K562 (cell line): Measurements from ENCODE around the gene ARRB2. TPM values are rescaled to one million over a fixed set of nuclear protein-coding genes. Genes with fewer than 3 reads are reported as not detected.

Experiments used
- ATAC-seq: fragments of 200-7000 bp; cut with Tn5 transposase; 3 replicates; pipeline ENCODE4 v1.9.1; 2020; ENCODE audit warnings: moderate library complexity
- BruUV-seq: library from RNA; stranded (reverse); fragments of 400-500 nt; replicated peaks from 2 replicates; lab custom pipeline; 2021; lab: Mats Ljungman, UMichigan
- CTCF ChIA-PET: fragments of 300-600 bp; formaldehyde crosslinking; extraction: SDS; loops from one replicate; lab custom pipeline; 2021; ENCODE audit warnings: low intra/inter-chr PET ratio; lab: Yijun Ruan, JAX
- POLR2A ChIA-PET: fragments of 300-600, 350-650 bp; sonication (Branson Sonifier 250); formaldehyde crosslinking; extraction: SDS; loops from one replicate; lab custom pipeline; 2021; ENCODE audit warnings: antibody characterized with exemption, inconsistent platforms; lab: Yijun Ruan, JAX
- DNase-seq, 4 experiments: peaks; one replicate each; pipeline versions ENCODE4 v3.0.0 to v3.0.0-alpha.2; 2011 to 2018; ENCODE audit warnings: low spot score in 3 of 4, mixed read lengths in 3 of 4; ENCODE audit errors: extremely low read depth in 1 of 4
- FAIRE-seq: peaks from 2 replicates; lab custom pipeline; 2011; peaks lifted over from hg19 to GRCh38; lab: Jason Lieb, UNC
- H2AFZ ChIP-seq: 2 replicates; pipeline ENCODE4 v1.6.0; 2011; ENCODE audit warnings: low read depth, low read length, control low read depth, inconsistent platforms
- H3K27ac ChIP-seq: fragments of 200-600 bp; 3 replicates; pipeline ENCODE4 v1.8.0; 2011; ENCODE audit warnings: low read depth, mild to moderate bottlenecking, control low read depth, inconsistent platforms, low read length, moderate library complexity, mixed read lengths; ENCODE audit errors: extremely low read depth
- H3K27me3 ChIP-seq, 2 experiments: fragments of 300-600 bp in 1 of 2; 2 replicates in 1 of 2; 3 replicates in 1 of 2; pipeline versions ENCODE4 v1.6.0 to v1.8.0; 2011; ENCODE audit warnings: inconsistent platforms in 2 of 2, low read length in 2 of 2, mild to moderate bottlenecking in 1 of 2, mixed read lengths in 1 of 2, moderate library complexity in 1 of 2; ENCODE audit not compliant: control insufficient read depth in 2 of 2, insufficient read depth in 2 of 2
- H3K36me3 ChIP-seq: fragments of 300-600 bp; 3 replicates; pipeline ENCODE4 v1.8.0; 2011; ENCODE audit warnings: mild to moderate bottlenecking, low read length, inconsistent platforms; ENCODE audit not compliant: control insufficient read depth, insufficient read depth
- H3K4me1 ChIP-seq, 2 experiments: fragments of 200-600 bp in 1 of 2; replicated peaks in 1 of 2; 2 replicates in 1 of 2; 3 replicates in 1 of 2; pipeline versions ENCODE4 v1.5.1 to v1.8.0; 2011; ENCODE audit warnings: inconsistent platforms in 2 of 2, low read length in 2 of 2, mild to moderate bottlenecking in 1 of 2, mixed read lengths in 1 of 2, moderate library complexity in 1 of 2; ENCODE audit not compliant: control insufficient read depth in 2 of 2, insufficient read depth in 2 of 2
- H3K4me2 ChIP-seq: 2 replicates; pipeline ENCODE4 v1.6.1; 2011; ENCODE audit warnings: low read length, control low read depth, inconsistent platforms, mixed read lengths; ENCODE audit not compliant: insufficient read depth
- H3K4me3 ChIP-seq: fragments of 200-600 bp; sonication (generic), shearing (Covaris generic); 2 replicates; pipeline ENCODE4 v1.5.1; 2016; ENCODE audit warnings: control low read depth, inconsistent platforms
- H3K79me2 ChIP-seq: fragments of 200-600 bp; 3 replicates; pipeline ENCODE4 v1.8.0; 2011; ENCODE audit warnings: low read length, inconsistent platforms; ENCODE audit not compliant: control insufficient read depth, insufficient read depth
- H3K9ac ChIP-seq, 2 experiments: 2 replicates each; pipeline versions ENCODE4 v1.6.0 to v1.6.1; 2011; ENCODE audit warnings: low read depth in 2 of 2, low read length in 2 of 2, control low read depth in 1 of 2, inconsistent platforms in 1 of 2, mild to moderate bottlenecking in 1 of 2, mixed read lengths in 1 of 2; ENCODE audit not compliant: insufficient read depth in 1 of 2
- H3K9me1 ChIP-seq: one replicate; pipeline ENCODE4 v1.6.0; 2011; ENCODE audit warnings: inconsistent platforms, mild to moderate bottlenecking, low read length, moderate library complexity; ENCODE audit not compliant: control insufficient read depth, insufficient read depth
- H3K9me3 ChIP-seq: replicated peaks from 2 replicates; pipeline ENCODE4 v1.5.1; 2011; ENCODE audit warnings: low read depth, low read length, inconsistent platforms; ENCODE audit not compliant: control insufficient read depth, insufficient read depth
- H4K20me1 ChIP-seq: replicated peaks from 2 replicates; pipeline ENCODE4 v1.6.1; 2011; ENCODE audit warnings: low read length, inconsistent platforms, mixed read lengths; ENCODE audit not compliant: control insufficient read depth, insufficient read depth
- ARNT ChIP-seq, 2 experiments: fragments of 450-650 bp; IDR thresholded peaks; 2 replicates each; pipeline ENCODE4 v1.6.1; 2016; ENCODE audit warnings: mild to moderate bottlenecking in 1 of 2
- CC2D1A ChIP-seq: fragments of 450-650 bp; IDR thresholded peaks from 2 replicates; pipeline ENCODE4 v1.6.1; 2017; ENCODE audit warnings: mild to moderate bottlenecking
- EP400 ChIP-seq: fragments of 450-650 bp; IDR thresholded peaks from 2 replicates; pipeline ENCODE4 v1.6.1; 2017; ENCODE audit warnings: antibody characterized with exemption, mild to moderate bottlenecking, moderate library complexity
- FOXA3 ChIP-seq, 2 experiments: fragments of 450-650 bp in 1 of 2; sonication (generic) in 1 of 2; formaldehyde crosslinking; IDR thresholded peaks in 1 of 2; conservative IDR thresholded peaks in 1 of 2; 2 replicates each; pipeline versions ENCODE4 v1.4.0 to v1.8.0; 2020 to 2022; ENCODE audit warnings: mild to moderate bottlenecking in 2 of 2, missing genetic modification reagents in 1 of 2
- HCFC1 ChIP-seq: IDR thresholded peaks from 2 replicates; pipeline ENCODE4 v1.6.1; 2012; ENCODE audit warnings: low read depth, low read length, improper control_type of control experiment
- HNRNPUL1 ChIP-seq: fragments of 200-400 bp; formaldehyde crosslinking; IDR thresholded peaks from 2 replicates; pipeline ENCODE4 v1.6.1; 2017; ENCODE audit warnings: low read length
- NCOA4 ChIP-seq: fragments of 450-650 bp; IDR thresholded peaks from 2 replicates; pipeline ENCODE4 v1.6.1; 2018; ENCODE audit warnings: mild to moderate bottlenecking; ENCODE audit not compliant: partially characterized antibody
- RBM34 ChIP-seq: fragments of 200-400 bp; formaldehyde crosslinking; IDR thresholded peaks from 2 replicates; pipeline ENCODE4 v1.6.1; 2018; ENCODE audit warnings: low read length, borderline replicate concordance; ENCODE audit not compliant: insufficient read depth
- RFX5 ChIP-seq: IDR thresholded peaks from 2 replicates; pipeline ENCODE4 v1.6.1; 2011; ENCODE audit warnings: low read depth, mild to moderate bottlenecking, improper control_type of control experiment, low read length
- SRF ChIP-seq, 2 experiments: fragments of 250-450, 450-650 bp in 1 of 2; sonication (Bioruptor Pico) in 1 of 2; sonication (generic) in 1 of 2; formaldehyde crosslinking; IDR thresholded peaks; 2 replicates each; pipeline versions ENCODE4 v1.5.0 to v1.5.1; 2020 to 2022; ENCODE audit warnings: mild to moderate bottlenecking in 1 of 2, missing genetic modification reagents in 1 of 2
- ZNF324 ChIP-seq: fragments of 250-450 bp; sonication (Bioruptor Pico); IDR thresholded peaks from 2 replicates; pipeline ENCODE4 v1.4.0; 2020; ENCODE audit warnings: mild to moderate bottlenecking
- WGBS: fragments of 100-300 bp; shearing (Covaris generic); methylation state at CpG from one replicate; pipeline ENCODE4 v1.1.6; 2016; ENCODE audit warnings: low coverage, mixed read lengths; ENCODE audit not compliant: insufficient coverage; ENCODE audit errors: missing lambda C conversion rate; 5-methylcytosine and 5-hydroxymethylcytosine counted together
- in situ Hi-C: fragments of 300-500 bp; cut with MboI; formaldehyde crosslinking; loops from 4 replicates; pipeline ENCODE4 v1.15.0; 2018; ENCODE audit warnings: inconsistent platforms, mixed read lengths
- intact Hi-C: fragments of 100-400 bp; cut with micrococcal nuclease; formaldehyde crosslinking; loops from 2 replicates; pipeline ENCODE4 v1.14.2; 2022
- polyA plus RNA-seq, 8 experiments: library from polyadenylated mRNA; depleted of rRNA in 4 of 8; stranded (reverse) in 5 of 8; unstranded in 3 of 8; fragments of >200 nt; fragmentation: Nextera tagmentation in 2 of 8; fragmentation: Illumina TruSeq in 1 of 8; extraction: Ambion mirVana in 2 of 8; extraction: Trizol in 1 of 8; gene quantifications; 2 replicates each; pipeline versions ENCODE4 v1.2.1 to v1.2.3, GENCODE V29; 2011 to 2014; ENCODE audit warnings: inconsistent platforms in 1 of 8, missing spikeins in 1 of 8
- total RNA-seq, 7 experiments: library from RNA; depleted of rRNA in 6 of 7; stranded (reverse); fragments of >200 nt in 6 of 7; fragmentation: Illumina TruSeq in 2 of 7; extraction: Trizol in 2 of 7; gene quantifications; 2 replicates each; pipeline versions ENCODE4 v1.2.1 to v1.2.3, GENCODE V29; 2011 to 2021; ENCODE audit warnings: low replicate concordance in 1 of 7
- TF ChIP-seq, protein P1 (sequence below): fragments of 150-350 bp; IDR thresholded peaks from 2 replicates; pipeline ENCODE4 v1.6.1; 2014; ENCODE audit warnings: low read depth, mild to moderate bottlenecking, low read length, borderline replicate concordance

Gene ARRB2
- total and polyA plus RNA-seq, 9 of the 15 experiments (the other 6 are each of a cell fraction or from before 2014, with no cell fraction given) = 0.79 to 15.3 (median 8.8) TPM

DNA sequence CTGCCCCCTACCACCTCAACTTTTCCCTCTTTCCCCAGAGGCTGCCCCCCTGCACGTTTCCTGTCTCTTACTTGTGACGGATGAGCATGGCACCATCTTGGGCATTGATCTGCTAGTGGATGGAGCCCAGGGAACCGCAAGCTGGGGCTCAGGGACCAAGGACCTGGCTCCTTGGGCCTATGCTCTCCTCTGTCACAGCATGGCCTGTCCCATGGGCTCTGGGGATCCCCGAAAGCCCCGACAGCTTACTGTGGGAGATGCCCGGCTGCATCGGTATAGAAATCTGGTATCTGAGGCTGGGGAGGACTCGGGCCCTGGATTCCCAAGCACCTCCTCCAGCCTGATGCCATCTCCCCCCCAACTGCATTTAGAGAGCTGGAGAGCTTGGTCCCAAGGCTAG lies 31.1 kb downstream of the ARRB2 start:
- 26% methylated on average over 3 of the region's 8 CpGs for WGBS
- ChIA-PET CTCF (no interaction called here), POLR2A (interaction anchor here (0.6 to 1.1 kb wide), 3 partner anchors 13 to 847 kb away, joined by 3 read pairs; no protein-coding TSS in a partner anchor)
- ATAC-seq (no peak), DNase-seq (no peak), FAIRE-seq (no peak)
- Histone ChIP-seq H4K20me1 (no peaks in the 10 kb centered on the region), H2AFZ (no peak overlapping the region), H3K79me2 (no peaks in the 10 kb centered on the region), H3K9me3 (no peaks in the 10 kb centered on the region), H3K27me3 (peaks cover 15 to 49% of the 10 kb centered on the region in 2 experiments), H3K36me3 (no peaks in the 10 kb centered on the region), H3K27ac (no peak overlapping the region), H3K4me2 (no peak overlapping the region), H3K9me1 (no peaks in the 10 kb centered on the region), H3K4me1 (peaks cover 0 to 25% of the 10 kb centered on the region in 2 experiments; a peak in 2 of 5 replicates), H3K9ac (no peak overlapping the region), H3K4me3 (no peak overlapping the region)
- no TSS peak for BruUV-seq
- intact Hi-C loops (no loop called here), in situ Hi-C loops (no loop called here)
- no peak for TF ChIP-seq HCFC1
- TF ChIP-seq FOXA3 (CRISPR knock-in tag; conservative IDR thresholded peaks at IDR 0.05 in 1 of 2, IDR thresholded peaks at IDR 0.05 in 1 of 2) = no peak

GRCh38 chr17:4742133-4742532 lies 31.7 kb downstream of the ARRB2 start:
- Histone ChIP-seq H3K4me2 (no peak overlapping the region), H3K4me1 (peaks cover 0 to 25% of the 10 kb centered on the region in 2 experiments; a peak in 2 of 5 replicates), H3K9me1 (no peaks in the 10 kb centered on the region), H3K27me3 (peaks cover 15 to 49% of the 10 kb centered on the region in 2 experiments), H2AFZ (no peak overlapping the region), H3K27ac (no peak overlapping the region), H3K9ac (no peak overlapping the region), H4K20me1 (no peaks in the 10 kb centered on the region), H3K9me3 (no peaks in the 10 kb centered on the region), H3K36me3 (no peaks in the 10 kb centered on the region), H3K4me3 (no peak overlapping the region), H3K79me2 (no peaks in the 10 kb centered on the region)
- ATAC-seq (no peak), FAIRE-seq (no peak), DNase-seq (no peak)
- intact Hi-C loops = no loop called here
- WGBS = 13% methylated on average over 7 of the region's 9 CpGs
- ChIA-PET CTCF (no interaction called here), POLR2A (no interaction called here)
- no TSS peak for BruUV-seq
- in situ Hi-C loops = no loop called here
- no peak for TF ChIP-seq EP400
- no peak for TF ChIP-seq HNRNPUL1
- TF ChIP-seq SRF (CRISPR knock-in tag; IDR thresholded peaks at IDR 0.05) = no peak
- TF ChIP-seq ZNF324 (CRISPR knock-in tag) = no peak
- TF ChIP-seq RBM34 = no peak
- no peak for TF ChIP-seq NCOA4
- TF ChIP-seq CC2D1A = no peak
- TF ChIP-seq RFX5 = no peak
- TF ChIP-seq ARNT (IDR thresholded peaks at IDR 0.05) = no peak
- TF ChIP-seq, protein P1, sequence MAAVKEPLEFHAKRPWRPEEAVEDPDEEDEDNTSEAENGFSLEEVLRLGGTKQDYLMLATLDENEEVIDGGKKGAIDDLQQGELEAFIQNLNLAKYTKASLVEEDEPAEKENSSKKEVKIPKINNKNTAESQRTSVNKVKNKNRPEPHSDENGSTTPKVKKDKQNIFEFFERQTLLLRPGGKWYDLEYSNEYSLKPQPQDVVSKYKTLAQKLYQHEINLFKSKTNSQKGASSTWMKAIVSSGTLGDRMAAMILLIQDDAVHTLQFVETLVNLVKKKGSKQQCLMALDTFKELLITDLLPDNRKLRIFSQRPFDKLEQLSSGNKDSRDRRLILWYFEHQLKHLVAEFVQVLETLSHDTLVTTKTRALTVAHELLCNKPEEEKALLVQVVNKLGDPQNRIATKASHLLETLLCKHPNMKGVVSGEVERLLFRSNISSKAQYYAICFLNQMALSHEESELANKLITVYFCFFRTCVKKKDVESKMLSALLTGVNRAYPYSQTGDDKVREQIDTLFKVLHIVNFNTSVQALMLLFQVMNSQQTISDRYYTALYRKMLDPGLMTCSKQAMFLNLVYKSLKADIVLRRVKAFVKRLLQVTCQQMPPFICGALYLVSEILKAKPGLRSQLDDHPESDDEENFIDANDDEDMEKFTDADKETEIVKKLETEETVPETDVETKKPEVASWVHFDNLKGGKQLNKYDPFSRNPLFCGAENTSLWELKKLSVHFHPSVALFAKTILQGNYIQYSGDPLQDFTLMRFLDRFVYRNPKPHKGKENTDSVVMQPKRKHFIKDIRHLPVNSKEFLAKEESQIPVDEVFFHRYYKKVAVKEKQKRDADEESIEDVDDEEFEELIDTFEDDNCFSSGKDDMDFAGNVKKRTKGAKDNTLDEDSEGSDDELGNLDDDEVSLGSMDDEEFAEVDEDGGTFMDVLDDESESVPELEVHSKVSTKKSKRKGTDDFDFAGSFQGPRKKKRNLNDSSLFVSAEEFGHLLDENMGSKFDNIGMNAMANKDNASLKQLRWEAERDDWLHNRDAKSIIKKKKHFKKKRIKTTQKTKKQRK = no peak
